Stimulated activated naive CD8-positive, alpha-beta T cell treated with anti-CD3 and anti-CD28 coated beads, Interleukin-15, Interleukin-2, amounts not matched to agents 100 U/mL and 50 U/mL, for 24 hours (primary cell): ENCODE measurements around the gene RASSF9.
A peak's percentile ranks its signal among the peaks of the same experiment; 100 is the strongest.

Experiments
- ATAC-seq: fragments of 150-1000 bp; cut with Tn5 transposase; one replicate; pipeline ENCODE4 v1.10.0; 2021
- DNase-seq: peaks from one replicate; pipeline ENCODE4 v3.0.0; 2021

RASSF9 gene

DNA sequence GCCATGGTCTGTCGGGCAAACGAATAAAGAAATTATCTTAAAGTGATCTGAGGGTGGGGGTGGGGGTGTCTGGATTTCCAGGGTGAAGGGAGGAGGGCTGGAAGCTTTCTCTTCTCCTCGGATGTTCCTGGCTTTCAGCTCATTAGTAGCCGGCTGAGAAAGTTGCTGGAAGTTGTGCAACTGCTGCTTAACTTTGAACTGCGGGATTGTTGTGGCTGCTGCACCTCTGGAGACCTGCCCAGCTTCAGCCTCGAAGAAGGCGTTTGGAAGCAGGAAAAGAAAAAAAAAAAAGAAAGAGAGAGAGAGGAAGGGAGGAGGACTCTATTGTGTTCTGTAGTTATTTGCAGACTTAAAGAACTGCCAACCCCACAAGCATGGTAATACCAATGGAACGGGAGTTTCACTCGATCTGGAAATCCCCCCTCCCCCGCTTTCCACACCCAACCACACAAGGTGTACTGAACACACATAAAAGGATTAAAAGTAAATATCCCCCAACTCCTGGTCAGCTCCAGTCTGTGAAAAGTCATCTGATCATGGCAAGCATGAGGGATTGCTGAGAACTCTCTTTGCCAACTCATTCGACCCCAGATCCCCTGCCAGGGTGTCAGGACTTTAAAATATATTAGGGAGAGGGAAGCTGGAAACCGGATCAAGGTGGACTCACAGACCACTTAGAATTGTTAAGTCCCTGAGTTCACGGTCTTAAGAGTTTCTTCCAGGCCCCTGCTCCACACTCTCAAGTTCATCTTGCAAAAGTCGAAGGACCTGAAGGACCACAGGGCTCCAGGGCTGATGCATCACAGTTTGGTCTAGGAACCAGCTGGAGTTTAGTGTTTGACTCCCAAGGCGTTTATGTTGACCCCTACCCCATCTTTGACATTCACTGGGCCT, at the start of gene RASSF9:
Gene RASSF9 (minus strand): TSS at position 213 of the 894 bp plus-strand sequence. CDS start 208 bp downstream, at position 5.
- ATAC-seq (no peak), DNase-seq (no peak)

DNA sequence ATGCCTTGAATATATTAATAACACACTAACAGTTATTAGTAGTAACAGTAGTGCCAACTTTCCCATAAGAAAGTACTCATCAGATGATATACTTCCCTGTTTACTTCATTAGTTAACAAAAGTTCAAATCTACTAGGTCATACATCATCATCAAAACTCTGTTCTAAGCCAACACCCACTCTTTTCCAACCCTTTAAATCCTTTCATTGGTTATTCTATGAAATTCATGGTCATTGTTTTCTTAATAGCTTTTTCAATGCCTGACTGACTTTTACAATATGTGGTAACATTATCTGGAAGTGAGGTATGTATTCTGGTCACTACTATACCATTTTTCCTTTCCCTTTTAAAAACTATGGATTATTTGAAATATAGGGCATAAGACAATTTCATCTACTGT, 47.6 kb upstream of the RASSF9 start:
- DNase-seq, result no peak
- ATAC-seq, result no peak

DNA sequence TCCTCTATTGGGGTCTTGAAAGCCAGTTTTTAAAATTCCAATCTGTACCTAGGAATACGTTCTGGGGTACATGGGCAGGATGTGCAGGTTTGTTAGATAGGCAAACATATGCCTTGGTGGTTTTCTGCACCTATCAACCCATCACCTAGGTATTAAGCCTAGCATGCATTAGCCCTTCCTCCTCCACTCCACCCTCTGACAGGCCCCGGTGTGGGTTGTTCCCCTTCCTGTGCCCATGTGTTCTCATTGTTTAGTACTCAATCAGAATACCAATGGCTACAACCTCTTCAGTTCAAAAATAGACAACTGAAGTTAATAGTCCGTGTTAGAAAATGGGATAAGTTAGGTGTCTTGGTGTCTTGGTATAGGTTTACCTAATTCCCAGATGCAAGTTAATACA, 41.2 kb upstream of the RASSF9 start:
- no peak for DNase-seq

DNA sequence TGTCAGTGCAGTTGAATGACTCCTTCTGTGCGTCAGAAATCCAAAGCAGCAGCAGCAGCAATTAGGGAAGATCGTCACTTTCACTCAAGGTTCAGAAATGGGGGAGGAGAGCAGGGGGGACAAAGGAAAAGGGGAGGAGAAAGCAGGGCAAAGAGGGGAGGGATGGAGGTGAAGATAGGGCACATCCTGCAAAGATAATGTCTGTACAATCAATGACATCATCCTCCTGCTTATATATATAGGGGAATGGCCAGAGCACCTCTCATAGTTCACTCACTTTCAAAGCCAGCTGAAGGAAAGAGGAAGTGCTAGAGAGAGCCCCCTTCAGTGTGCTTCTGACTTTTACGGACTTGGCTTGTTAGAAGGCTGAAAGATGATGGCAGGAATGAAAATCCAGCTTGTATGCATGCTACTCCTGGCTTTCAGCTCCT, 37.8 kb upstream of the RASSF9 start, which contains the start of gene NTS:
Gene NTS (plus strand): TSS at position 265 of the 431 bp plus-strand sequence. CDS start 109 bp downstream, at position 374.
- ATAC-seq (no peak), DNase-seq (no peak)

More for the DNA sequence above, 41.2 kb upstream of the RASSF9 start:
- ATAC-seq, result no peak

DNA sequence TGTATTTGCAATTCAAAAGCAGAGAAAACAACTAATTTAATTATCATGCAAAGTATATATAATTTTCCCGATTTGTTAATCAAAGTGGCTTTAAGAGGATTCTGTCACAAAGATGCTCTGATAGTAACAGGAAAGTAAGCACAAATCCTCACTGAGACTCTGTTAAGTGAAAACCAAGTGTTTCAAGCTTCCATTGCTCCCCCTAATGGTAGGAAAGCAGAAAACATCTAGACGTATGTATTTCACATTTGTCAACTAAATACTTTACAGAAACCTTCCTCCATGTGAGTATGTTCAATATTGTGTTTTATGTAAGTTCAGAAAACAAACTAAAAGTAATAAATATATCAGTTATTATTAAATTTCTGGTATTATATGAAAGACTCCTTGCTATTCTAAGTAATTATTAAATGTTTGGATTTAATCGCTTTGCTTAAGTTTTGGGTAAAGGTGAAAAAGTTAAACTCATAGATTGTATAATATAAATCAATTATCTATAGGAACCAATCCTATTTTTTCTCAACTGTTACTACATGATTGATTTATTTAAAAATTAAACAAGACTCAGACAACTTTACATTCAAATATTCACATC, 36.4 kb upstream of the RASSF9 start:
- DNase-seq (no peak), ATAC-seq (peak; percentile 52)

DNA sequence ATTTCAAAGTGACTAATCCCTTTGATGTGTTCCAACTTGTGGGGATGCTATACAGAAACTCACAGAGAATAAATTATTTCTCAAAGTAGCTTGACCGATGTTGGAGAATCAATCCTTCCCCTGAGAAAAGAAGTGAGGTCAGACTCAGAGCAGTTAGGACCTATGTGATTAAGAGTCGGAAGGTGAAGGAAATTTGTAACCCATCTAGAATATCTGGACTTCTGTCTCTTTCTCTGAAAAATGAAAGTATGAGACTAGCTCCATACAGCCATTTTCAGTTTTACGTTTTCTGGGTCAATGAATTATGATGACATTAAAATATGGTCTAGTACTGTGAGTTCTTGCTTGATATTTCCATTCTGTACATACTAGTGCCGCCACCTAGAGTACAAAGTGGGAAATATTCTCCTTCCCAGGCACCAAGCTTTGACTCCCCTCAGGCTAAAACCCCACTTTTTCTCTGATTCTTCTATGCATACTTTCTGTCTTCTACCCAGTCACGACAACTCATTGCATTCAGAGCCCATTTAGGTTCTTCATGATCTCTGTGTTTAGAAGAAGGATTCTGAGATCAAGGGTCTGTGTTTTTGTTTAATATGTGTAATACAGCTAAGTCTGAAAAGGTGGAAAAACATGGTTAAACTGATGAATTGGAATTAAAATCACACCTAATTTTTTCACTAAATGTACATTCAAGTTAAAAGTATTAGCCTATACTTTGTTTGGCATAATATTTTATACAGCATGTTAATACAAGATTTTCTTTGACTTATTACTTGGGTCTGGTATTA, 31.0 kb upstream of the RASSF9 start:
- DNase-seq, result no peak
- no peak for ATAC-seq

DNA sequence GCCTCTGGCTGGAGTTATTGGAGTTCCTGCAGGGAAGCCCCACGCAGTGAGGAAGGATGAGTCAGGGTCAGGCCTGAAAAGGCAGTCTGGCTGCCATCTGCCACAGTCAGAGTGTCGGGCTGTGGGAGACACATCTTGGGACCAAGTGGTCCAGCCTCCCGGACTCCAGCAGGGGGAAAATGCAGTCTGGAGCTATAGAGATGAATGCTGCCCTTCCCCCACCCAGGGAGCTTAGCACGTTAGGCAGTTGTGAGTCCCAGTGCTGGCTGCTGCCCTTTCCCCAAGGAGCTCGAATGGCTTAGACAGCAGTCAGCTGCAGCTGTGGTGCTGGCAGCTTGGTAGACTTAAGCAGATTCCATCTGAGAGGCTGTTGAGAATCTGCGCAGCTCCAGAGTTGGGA, 29.7 kb upstream of the RASSF9 start:
- DNase-seq (no peak), ATAC-seq (no peak)

DNA sequence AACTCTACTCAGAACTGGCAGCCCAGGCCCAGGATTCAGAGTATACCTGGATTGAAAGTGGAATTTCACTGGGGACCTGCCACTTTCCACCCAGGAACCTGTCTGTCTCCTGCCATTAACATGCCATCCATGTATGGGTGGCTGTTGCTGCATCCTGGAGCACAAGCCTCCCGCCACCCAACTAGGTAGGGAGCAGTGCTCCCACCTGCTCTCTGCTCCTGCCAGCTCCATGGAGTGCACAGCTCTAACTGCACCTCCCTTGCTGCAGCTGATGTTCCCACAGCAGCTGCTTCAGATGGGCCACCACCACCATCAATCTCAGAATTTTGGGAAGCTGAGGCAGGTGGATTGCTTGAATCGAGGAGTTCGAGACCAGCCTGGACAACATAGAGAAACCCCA, 20.8 kb upstream of the RASSF9 start:
- ATAC-seq, result no peak

DNA sequence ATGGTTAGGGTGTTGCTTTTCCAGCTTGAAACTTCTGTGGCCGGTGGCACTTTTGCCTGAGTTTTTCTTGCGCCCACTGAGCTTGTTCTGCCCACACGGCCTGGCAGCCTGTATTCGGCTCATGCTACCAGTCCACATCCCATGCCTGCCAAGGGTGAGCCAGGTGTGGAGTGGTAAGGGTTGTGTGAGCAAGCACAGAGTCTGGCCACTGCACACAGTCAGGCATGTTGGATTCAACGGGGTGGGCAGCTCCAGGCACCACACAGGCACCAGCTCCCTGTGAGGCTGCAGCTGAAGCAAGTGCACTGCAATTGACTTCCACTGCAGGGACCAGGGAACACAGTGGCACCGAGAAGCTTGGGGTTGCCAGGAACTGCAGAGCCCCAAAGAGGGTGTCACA, 19.1 kb upstream of the RASSF9 start:
- ATAC-seq (no peak), DNase-seq (no peak)

More for the DNA sequence above, 20.8 kb upstream of the RASSF9 start:
- no peak for DNase-seq

DNA sequence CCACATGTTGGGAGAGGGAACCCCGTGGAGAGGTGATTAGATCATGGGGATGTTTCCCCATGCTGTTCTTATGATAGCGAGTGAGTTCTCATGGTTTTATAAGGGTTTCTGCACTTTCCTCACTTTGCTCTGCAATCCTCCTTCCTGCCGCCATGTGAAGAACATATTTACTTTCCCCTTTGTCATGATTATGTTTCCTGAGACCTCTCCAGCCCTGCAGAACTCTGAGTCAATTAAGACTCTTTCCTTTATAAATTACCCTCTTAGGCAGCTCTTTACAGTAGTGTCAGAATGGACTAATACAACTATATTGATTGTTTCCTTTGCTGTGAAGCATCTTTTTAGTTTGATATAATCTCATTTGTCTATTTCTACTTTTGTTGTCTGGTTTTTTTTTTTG, 13.1 kb upstream of the RASSF9 start:
- DNase-seq, result no peak
- no peak for ATAC-seq

DNA sequence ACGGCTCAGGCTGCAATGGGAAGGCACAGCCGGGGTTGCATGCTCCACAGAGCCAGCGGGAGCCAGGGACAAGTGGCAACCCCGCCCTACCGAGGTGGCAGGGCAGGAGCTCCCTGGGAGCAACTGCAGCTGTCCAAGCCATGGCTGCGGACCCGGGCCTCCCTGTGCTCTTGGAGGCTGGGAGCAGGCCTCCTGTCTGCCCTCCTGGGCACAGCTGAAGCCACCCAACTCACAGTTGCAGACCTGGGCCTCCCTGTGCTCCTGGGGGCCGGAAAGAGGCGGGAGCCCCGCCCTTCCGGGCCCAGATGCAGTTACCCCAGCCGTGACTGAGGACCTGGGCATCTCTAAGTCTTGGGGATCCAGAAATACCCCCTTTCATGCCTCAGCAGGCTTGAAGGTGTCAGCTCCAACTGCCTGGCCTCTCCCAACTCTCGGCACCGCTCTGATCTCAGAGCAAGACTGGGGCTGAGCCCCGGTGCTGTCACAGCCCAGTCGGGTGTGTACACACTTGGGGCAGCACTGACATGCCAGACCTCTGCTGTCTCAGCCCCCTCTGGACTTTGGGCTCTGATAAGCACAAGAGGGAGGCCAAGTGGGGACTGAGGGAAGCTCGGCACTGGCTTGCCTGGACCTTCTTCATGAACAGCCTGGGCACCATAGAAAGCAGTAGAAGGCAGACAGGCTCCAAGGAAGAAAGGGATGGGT, 7.5 kb upstream of the RASSF9 start:
- no peak for DNase-seq
- no peak for ATAC-seq

DNA sequence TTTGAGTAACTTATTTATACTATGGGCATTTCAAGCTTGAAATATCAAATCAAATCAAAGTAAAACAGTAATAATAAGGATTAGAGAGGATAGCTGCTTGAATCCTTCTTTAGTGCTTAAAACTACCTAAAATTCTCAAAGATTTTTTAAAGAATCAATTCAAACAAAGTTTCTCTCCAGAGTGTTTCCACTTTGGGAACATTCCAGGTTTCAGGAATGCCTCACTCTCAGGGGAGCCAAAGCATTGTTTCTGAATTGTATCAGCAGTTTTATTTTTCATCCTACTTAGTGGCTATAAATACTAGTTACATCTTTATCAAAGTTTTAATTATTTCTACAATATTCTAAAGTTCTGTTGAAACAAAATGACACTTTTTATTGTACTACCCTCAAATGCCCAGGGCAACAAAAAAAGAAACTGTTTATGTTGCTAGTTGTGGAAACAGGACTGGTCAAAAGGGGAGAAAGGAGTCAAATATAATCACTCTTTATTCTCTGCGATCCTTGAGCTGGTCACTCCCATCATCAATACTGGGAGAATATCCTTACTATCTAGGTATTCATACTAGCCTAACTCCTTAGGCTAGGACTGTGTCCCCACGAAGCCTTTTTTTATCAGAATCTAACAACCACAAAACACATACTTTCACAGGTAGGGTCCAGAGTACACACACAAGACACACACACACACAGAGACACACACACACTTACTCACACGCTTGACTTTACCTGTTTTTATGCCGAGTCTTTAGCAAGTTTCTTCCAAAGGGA, 598 bp downstream of the RASSF9 start:
- no peak for ATAC-seq

DNA sequence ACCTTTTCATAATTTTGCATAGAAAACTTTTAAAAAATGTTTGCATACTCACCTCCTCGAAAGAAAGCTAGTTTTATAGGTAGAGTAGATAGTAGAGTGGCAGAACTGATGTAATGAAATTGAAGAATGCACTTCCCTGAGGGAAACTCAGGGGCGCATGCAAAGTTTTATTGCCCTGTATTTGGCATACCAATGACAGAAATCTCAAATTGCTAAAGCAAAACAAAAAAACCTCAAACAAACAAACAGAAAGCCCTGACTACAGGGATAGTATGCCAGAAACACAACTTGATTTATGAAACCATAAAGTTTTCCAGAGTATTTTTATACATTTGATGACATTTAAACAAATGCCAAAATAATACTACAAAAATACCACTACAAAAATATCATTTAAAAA, 1.8 kb downstream of the RASSF9 start:
- ATAC-seq (no peak), DNase-seq (no peak)

More for the DNA sequence above, 598 bp downstream of the RASSF9 start:
- DNase-seq, result no peak

DNA sequence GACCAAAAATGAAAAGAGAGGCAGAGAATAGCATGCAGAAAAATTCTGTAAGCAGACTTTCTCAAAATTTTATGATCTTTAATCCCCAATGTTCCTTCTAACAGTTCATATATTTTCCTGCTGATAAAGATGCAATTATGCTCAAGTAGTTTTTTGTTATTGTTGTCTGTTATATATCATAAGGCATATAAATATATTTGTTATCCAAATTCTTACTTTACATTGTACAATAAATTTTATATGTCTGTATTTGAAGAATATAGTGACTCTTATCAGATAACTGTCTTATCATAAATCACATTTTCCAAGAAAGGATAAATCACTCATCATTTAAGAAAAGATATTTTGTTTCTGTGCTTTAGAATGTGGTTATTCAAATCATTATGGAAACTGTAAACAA, 2.6 kb downstream of the RASSF9 start:
- no peak for DNase-seq
- ATAC-seq, result no peak

DNA sequence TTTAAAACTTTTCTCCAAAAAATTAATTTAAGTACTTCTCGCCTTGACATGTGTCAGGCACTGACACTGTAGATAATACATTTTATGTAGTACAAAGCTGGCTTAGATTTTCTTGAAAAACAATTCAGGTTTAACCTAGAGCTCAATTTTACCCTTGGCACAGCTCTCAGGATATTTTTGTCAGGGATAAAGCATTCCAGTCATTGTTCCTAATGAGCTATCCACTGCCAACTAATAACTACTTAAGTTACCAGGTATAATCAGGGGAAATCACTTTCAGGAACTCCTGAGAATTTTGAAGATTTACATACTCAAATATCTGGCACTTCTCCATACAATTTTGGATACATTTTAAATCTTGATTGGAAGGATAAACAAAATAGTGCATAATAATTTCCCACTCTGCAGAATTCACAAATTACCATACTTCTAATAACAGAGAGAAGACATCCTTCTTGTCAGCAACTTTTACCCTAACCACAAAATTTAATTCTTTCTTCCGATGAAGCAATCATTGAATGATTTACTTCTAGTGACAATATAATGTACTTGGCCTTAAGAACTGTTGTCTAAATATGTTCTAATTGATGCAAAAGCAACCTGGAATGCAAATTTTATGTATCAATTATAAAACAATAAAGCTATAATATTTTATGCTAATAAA, 4.8 kb downstream of the RASSF9 start:
- DNase-seq (no peak), ATAC-seq (no peak)

DNA sequence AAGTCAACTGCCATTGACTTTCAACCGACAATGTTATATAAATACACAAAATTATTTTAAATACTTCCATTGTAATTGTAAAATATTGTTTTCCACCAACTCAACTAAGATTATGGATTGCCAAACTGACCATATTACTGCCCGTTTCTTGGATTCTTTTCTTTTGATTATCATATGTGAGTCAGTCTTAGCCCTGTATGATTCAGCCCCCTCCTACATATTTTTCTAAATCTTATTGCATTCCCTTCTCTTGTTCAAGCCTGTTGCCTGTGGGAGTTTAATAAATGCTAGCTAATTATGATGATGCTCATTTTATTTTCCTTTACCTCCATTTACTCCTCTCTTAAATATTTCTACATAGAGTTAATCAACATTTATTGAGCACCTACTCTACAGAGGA, 6.8 kb downstream of the RASSF9 start:
- ATAC-seq, result no peak
- DNase-seq, result no peak

DNA sequence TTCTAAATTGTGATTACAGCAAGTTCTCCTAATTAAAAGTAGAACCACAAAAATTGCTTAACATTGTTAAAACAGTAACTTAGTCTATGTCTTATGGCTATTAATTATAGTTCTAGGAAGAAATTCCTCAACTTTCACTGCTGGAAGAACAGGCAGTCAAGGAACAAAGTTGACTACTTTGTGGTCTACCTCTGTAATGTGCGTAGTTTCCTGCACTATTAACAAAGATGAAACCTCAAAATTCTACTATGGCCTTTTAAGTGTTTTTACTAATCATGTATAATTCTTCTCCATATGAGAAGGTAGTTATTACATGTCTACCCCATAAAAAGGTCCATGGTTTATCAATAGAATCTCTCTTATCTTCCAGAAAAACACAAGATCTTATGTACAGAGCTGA, 7.6 kb downstream of the RASSF9 start:
- ATAC-seq (no peak), DNase-seq (no peak)

DNA sequence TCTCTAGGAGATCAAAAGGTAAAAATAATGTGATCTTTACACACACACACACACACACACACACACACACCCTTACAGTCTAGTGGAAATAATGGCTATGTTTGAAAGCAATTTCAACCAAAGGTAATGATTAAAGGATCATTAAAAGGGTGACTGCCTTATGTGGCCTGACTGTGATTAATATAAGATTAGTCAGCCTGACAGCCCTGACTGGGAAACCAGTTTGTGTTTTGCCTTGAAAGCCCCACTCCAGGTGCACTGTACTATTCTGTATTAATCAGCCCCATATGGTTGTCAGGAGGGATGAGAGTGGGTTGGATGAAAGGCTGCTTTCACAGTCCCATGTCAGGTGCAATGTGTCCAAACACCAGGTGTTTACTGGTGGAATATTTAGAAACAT, 10.5 kb downstream of the RASSF9 start:
- ATAC-seq (no peak), DNase-seq (no peak)

DNA sequence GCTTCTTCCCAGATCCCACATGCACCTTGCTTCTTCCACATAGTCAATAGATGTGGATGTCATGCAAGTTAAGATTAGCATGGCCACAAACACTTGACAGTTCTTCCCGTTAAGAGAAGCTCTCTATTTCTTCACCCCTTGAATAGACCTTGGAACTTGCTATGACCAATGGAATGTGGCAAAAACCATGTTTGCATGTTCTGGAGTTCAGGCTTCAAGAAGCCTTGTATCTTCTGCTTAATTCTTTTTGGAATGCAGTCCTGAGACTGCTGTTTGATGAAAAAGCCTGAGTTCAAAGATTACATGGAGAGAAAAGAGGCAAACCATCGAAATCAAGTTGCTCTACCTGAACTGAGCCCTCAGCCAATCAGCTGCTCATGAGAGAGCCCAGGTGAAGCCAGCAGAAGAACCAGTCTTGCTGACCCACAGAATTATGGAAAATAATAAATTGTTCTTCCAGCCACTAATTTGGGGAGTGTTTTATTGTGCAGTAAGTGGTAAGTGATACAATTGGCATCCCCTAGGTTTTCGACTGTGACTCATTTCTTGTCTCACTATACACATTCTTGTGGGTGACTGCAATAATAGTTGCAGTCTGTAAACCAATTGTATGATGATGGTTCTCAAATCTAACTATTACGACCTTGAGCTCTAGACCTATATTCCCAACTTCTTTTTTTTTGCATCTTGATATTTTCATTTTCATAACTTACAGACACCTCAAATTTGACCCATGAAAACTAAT, 12.6 kb downstream of the RASSF9 start:
- no peak for DNase-seq
- no peak for ATAC-seq

DNA sequence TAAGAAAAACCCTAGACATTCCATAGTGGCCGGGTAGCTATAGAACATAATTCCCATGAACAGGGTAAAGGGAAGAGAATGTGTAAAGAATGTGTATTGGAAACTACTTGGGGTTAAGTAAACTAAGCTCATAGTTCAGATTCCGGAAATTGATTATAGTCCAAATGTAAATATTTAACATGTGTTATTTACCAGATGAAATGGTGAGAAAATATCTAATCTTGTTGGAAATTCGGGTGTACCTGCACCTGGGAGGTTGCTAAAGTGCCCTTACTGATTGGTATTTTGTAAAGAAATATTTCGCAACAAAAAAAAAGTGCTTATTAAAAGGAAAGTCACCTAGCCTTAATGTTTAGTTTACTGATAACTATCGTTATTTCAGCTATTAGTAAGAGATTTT, 14.4 kb downstream of the RASSF9 start:
- no peak for DNase-seq
- ATAC-seq, result no peak
